Ureter (tissue), 1 donor: Measurements from ENCODE around the gene PKN2. TPM values are rescaled to one million over a fixed set of nuclear protein-coding genes. Genes with fewer than 3 reads are reported as not detected.
"Not testable (repeated sequence)": the region's sequence is repeated elsewhere in the genome, so short reads cannot be mapped to it uniquely, and the experiment has no call there.

Experiments
- DNase-seq: peaks from one replicate; pipeline ENCODE4 v3.0.0-alpha.2; 2020; ENCODE audit warnings: low spot score
- total RNA-seq: library from RNA; stranded (reverse); gene quantifications from one replicate; pipeline ENCODE4 v1.2.4, GENCODE V29; 2023
- donor health status: DM: yes; HTN: yes; CAD: no.

Gene PKN2
- total RNA-seq, 1 donor from 2014 or later, result 95.4 TPM

DNA sequence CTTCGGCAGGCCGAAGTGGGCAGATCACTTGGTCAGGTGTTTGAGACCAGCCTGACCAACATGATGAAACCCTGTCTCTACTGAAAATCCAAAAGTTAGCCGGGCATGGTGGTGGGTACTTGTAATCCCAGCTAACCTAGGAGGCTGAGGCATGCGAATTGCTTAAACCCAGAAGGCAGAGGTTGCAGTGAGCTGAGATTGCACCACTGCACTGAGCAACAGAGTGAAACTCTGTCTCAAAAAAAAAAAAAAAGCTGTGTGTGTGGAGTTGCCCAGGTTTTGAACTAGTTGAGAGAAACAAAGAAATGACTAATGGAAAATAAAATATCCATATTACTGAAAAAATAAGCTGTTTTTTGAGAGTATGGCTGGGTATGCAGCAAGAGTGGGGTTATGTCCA, 107.1 kb downstream of the PKN2 start:
- no peak for DNase-seq

GRCh38 chr1:88799491-88799890, 115.4 kb downstream of the PKN2 start:
- DNase-seq, result no peak

GRCh38 chr1:88800382-88801051, 116.4 kb downstream of the PKN2 start:
- DNase-seq, result no peak

DNA sequence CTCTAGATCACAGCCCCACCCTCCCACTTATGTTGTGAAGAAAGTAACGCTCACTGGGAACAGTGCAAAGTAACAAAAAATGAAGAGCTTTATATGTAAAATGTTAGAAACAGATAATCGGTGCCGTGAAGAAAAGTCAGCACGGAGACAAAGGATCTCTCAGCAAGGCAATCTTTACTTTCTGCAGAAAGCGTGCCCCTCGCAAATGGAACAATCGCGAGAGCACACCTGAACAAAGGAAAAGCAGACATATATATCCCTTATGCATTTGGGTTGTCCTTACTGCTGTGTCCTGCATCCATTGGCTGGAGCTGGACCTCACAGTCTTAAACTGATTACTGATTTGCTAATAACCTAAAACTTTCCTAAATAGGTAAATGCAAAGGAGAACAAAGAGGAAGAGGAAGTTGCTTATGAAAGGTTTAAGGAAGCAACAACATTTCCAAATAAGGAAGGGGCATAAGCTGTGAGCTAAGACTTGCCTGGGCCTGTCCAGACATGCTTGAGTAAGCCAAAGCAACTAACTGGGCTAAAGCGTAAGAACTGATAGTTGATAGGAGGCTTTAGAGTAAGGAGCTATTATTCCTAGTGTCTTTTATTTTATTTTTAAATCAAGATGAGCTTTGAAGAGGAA, 117.6 kb downstream of the PKN2 start:
- no peak for DNase-seq

- DNase-seq, result no peak
These were observed 118.3 kb downstream of the PKN2 start for GRCh38 chr1:88802404-88802803.

DNA sequence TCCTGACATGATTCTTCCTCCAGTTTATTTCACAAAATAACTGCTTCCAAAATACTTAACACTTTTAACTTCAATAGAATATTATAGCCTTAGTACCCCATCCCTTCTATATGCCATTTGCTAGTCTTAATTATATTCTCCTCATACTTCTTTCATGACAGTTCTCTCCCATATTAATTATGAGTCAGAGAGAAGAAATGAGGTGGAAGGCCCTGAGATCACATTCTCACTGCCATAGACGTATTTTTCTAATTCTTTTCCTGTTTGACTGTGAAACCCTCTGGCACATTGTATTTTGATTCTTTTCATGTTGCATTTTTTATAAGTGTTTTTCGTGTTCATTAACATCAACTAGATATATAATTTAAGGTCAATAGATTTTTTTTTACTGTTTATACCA, 118.9 kb downstream of the PKN2 start:
- no peak for DNase-seq

DNA sequence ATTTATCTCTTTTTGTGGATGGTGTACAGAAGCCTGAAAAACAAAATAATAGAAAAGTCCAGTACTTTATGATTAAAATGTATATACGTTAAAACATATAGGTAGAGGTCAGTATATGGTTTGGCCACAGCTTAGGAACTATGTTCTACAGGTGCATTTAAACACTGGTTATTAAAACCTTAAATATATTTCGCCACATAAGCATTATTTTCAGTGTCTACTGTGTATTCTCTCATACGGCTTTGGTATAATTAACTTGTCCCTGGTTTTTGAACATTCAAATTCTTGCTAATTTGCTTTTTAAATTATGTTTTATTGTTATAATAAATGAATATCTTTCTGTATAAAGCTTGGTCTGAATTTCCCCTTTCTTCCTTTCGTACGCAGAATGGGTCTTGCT, 119.4 kb downstream of the PKN2 start:
- no peak for DNase-seq

GRCh38 chr1:88812366-88812765, 128.3 kb downstream of the PKN2 start:
- no peak for DNase-seq

- no peak for DNase-seq
These were observed 129.4 kb downstream of the PKN2 start for GRCh38 chr1:88813471-88813870.

GRCh38 chr1:88819642-88820041, 135.6 kb downstream of the PKN2 start:
- not testable (repeated sequence) for DNase-seq

DNA sequence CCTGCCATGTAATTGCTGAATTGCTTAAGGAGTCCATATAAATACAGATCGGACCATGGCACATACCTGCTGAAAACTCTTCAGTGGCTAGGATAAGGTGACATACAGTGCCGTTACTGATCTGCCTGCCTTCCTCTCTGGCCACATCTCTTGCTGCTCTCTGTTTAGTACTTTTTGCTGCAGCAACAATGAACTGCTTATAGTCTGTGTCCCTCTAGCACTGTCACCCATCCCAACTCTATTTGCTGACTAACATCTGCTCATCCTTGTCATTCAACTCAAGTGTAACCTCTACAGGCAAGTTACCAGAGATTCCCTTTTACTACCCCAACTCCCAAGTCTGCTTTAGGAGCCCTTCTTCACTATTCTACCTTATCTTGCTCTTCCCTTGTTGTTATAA, 141.6 kb downstream of the PKN2 start:
- DNase-seq, result no peak

GRCh38 chr1:88847643-88848042, 163.6 kb downstream of the PKN2 start:
- DNase-seq, result no peak

DNA sequence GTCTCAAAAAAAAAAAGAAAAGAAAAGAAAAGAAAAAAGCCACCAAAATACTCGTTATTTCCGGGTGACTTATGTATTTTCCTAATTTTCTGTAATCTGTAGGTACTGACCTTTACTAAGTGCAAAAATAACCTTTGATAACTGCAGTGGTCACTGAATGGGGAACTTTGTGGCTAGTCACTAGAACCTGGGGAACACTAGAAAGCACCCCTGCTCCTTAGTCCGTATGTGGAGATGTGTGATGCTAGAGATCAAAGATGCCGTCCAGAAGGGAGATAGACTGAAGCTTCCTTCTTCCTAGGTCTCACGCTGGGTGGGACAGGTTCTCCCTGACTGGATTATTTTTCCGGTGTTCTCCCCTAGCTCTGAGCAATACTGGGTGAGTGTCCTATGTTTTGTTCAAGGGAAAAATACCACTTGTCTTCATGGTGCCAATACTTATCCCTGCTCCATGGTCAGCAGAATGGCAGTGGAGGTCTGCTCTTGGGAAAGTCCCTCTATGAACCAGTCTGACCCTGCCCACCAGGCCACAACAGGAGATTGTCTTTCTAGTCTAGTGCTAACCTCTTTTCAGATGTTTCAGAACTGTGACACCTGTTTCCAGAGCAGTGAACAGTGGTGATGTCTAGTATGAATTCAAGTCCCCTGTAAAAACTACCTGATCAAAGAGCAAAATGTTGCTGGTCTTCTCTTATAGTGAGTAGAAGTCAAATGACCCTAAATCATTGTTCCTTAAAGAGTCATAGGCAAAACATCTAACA, 167.4 kb downstream of the PKN2 start:
- DNase-seq, result no peak

GRCh38 chr1:88867743-88868521, 183.9 kb downstream of the PKN2 start:
- DNase-seq, result no peak

GRCh38 chr1:88869644-88870043, 185.6 kb downstream of the PKN2 start:
- not testable (repeated sequence) for DNase-seq

DNA sequence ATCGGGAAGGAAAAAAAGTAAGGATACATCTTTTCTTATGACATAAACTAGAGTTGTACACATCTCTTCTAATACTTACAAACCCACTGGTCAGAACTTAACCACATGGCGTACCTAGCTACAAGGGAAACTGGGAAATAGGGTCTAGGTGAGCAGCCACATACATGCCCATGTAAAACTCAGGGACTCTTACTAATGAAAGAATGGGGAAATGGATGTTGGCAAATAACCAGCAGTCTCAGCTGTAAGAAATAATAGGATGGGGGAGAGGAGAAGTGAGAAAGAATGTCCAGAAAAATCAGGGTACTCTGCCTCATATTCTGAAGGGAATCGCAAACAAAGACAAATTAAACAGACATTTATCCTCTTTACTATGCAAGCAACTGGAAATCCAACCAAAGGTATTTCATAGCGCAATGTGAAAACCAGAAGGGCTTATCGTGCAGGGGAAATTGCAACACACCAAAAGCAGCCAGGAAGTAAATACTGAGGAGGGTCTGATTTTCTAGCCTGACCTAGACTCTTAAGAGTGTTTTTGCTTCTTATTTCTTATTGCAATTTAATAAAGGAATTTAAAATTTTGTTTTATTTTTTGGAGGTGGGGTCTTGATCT, 189.8 kb downstream of the PKN2 start:
- no peak for DNase-seq

DNA sequence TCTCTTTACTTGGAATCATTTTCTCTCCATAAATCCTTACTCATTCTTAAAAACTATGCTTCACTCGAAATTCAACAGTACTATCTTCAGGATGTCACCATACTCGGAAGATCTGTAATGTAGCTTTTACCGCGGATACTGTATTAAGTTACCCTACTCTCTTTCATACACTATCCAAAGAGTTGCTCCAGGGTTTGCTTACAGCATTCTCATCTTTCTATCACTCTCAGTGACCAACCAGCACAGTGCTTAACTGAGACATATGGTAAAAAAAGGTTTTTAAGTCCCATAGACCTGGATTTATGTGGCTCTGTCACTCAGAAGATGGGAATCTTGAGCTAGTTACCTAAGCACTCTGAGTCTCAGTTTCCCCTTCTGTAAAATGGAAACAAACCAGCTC, 191.5 kb downstream of the PKN2 start:
- no peak for DNase-seq

DNA sequence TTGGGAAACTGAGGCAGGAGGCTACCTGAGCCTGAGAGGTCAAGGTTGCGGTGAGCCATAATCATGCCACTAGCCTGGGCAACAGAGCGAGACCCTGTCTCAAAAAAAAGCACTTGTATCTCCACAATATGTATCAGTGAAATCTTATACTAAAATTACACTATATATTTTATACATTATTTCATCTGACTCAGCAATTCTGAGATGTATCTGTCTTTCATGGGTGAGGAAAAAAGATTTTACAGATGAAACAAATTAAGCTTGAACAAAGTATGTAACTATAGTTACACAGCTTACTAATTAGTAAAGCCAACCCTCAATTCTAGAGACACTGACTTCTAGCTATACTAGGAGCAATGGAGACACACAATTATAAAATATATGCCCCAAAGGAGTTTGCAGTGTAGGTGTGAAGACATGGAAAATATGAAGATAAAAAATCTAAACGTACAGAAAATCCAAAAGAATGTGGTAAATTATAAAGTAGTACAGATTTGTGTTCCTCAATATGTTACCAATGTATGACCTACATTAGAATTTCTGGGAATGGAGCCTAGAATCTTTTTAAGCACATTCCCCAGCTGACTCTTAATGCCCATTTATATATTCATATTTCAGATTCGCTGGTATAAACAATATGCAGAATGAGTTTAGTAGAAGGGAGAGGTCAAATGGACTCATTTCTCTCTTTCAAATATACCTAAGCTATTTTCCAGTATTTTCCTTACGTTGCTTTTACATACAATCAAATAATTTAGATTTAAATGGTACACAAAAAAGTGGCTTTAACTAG, 192.7 kb downstream of the PKN2 start:
- DNase-seq, result no peak

DNA sequence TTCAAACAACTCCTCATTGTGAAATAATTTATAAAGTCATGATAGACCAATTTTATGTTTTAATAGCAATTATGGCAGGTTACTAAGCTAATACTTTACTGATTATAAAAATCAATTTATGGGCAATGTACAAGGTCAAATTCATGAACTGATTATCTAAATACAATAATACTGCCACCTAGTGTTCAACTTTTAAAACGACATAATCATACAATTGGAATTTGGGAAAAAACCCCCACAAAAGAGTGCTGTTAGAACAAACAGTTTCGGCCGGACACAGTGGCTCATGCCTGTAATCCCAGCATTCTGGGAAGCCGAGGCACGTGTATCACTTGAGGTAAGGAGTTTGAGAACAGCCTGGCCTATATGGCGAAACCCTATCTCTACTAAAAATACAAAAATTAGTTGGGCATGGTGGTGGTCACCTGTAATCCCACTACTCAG, 193.3 kb downstream of the PKN2 start:
- DNase-seq, result no peak

DNA sequence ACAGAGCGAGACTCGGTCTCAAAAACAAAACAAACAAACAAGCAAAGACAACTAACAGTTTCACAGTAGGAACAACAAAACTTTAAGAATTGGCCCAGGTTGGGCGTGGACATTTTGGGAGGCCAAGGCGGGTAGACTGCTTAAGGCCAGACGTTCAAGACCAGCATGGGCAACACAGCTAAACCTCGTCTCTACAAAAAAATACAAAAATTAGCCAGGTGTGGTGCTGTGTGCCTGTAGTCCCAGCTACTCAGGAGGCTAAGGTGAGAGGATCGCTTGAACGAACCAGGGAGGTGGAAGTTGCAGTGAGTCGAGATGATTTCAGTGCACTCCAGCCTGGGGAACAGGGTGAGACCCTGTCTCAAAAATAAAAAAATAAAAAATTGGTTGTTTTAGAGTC, 193.8 kb downstream of the PKN2 start:
- no peak for DNase-seq

DNA sequence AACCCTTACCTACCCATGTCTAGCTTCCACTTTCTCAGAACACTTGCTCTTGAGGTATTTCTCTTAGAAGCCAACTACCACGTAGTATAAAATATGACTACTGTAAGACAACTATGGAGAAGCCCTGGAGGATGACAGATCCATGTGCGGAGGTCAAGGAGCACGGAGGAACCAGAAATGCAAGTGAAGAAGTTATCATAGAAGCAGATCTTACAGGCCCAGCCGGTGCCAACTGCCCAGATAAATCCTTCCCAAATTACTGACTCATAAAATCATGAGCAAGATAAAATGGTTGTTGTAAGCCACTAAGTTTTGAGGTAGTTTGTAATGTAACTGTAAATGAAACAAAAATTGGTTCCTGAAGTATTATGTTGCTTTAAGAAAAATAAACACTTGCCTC, 194.7 kb downstream of the PKN2 start:
- DNase-seq, result no peak
